Esophagus squamous epithelium (tissue), 4 donors: ENCODE results near the gene PANX2.

ENCODE experiments used
- CTCF ChIP-seq, 6 experiments: fragments of 450-650 bp in 4 of 6; fragments of 200-600 bp in 2 of 6; sonication (generic) in 2 of 6; IDR thresholded peaks; one replicate each; pipeline ENCODE4 v1.5.1; 2016 to 2019; ENCODE audit warnings: antibody characterized with exemption in 6 of 6, mild to moderate bottlenecking in 4 of 6, moderate library complexity in 4 of 6
- POLR2A ChIP-seq, 4 donors: fragments of 450-650 bp; IDR thresholded peaks; one replicate each; pipeline ENCODE4 v1.6.1; 2017; ENCODE audit warnings: antibody characterized with exemption in 4 of 4, mild to moderate bottlenecking in 4 of 4, moderate library complexity in 3 of 4

DNA sequence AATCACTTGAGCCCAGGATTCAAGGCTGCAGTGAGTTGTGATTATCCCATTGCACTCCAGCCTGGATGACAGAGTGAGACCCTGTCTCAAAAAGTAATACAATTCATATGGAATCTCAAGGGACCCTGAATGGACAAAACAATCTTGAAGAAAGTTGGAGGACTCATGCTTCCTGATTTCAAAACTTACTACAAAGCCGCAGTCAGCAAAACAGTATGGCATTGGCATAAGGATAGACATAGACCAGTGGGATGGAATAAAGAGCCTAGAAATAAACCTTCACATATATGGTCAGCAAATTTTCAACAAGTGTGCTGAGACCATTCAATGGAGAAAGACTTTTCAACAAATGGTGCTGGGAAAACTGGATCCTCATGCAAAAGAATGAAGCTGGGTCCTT lies 32.8 kb downstream of the PANX2 start:
- TF ChIP-seq CTCF (IDR thresholded peaks at IDR 0.05), result no peak
- no peak for TF ChIP-seq POLR2A (IDR thresholded peaks at IDR 0.05)
